Brain pericyte (primary cell): ENCODE results near the gene TP53I11.

ENCODE experiments used
- DNase-seq: peaks from one replicate; pipeline ENCODE4 v3.0.0-alpha.2; 2012; ENCODE audit warnings: low read depth, low spot score

The TP53I11 gene

GRCh38 chr11:44978961-44979331, 28.3 kb upstream of the TP53I11 start:
- DNase-seq = no peak

GRCh38 chr11:44978274-44978960, 27.7 kb upstream of the TP53I11 start:
- DNase-seq = no peak

GRCh38 chr11:44977493-44977984, 26.9 kb upstream of the TP53I11 start:
- DNase-seq = no peak

- DNase-seq = no peak
Observed at GRCh38 chr11:44976576-44976975, 25.9 kb upstream of the TP53I11 start.

GRCh38 chr11:44974402-44975000, 23.8 kb upstream of the TP53I11 start:
- DNase-seq = no peak

- DNase-seq = no peak
Observed at GRCh38 chr11:44973632-44974401, 23.1 kb upstream of the TP53I11 start.

GRCh38 chr11:44972746-44973435, 22.2 kb upstream of the TP53I11 start:
- no peak for DNase-seq

GRCh38 chr11:44971185-44971584, 20.5 kb upstream of the TP53I11 start:
- no peak for DNase-seq

GRCh38 chr11:44970293-44970692, 19.6 kb upstream of the TP53I11 start:
- no peak for DNase-seq

GRCh38 chr11:44969651-44970252, 19.1 kb upstream of the TP53I11 start:
- DNase-seq = no peak

- no peak for DNase-seq
Observed at GRCh38 chr11:44968510-44968909, 17.8 kb upstream of the TP53I11 start.

- no peak for DNase-seq
Observed at GRCh38 chr11:44967930-44968496, 17.3 kb upstream of the TP53I11 start.

- no peak for DNase-seq
Observed at GRCh38 chr11:44966694-44967093, 16.0 kb upstream of the TP53I11 start.

GRCh38 chr11:44964526-44965209, 14.0 kb upstream of the TP53I11 start:
- DNase-seq = no peak

GRCh38 chr11:44963948-44964347, 13.3 kb upstream of the TP53I11 start:
- DNase-seq = no peak

- no peak for DNase-seq
Observed at GRCh38 chr11:44963136-44963535, 12.5 kb upstream of the TP53I11 start.

GRCh38 chr11:44962464-44962863, 11.8 kb upstream of the TP53I11 start:
- no peak for DNase-seq

GRCh38 chr11:44960200-44960845, 9.6 kb upstream of the TP53I11 start:
- DNase-seq = no peak

- no peak for DNase-seq
Observed at GRCh38 chr11:44959064-44959463, 8.4 kb upstream of the TP53I11 start.
